Stimulated activated CD8-positive, alpha-beta memory T cell treated with anti-CD3 and anti-CD28 coated beads, Interleukin-2, amount 100 ng/mL, for 48 hours (primary cell): ENCODE measurements around the gene CLUH.

Source experiments
- DNase-seq, 2 donors: peaks; one replicate each; pipeline ENCODE4 v3.0.0-alpha.2; 2020; ENCODE audit warnings: low read depth in 2 of 2

CLUH gene, protein sequence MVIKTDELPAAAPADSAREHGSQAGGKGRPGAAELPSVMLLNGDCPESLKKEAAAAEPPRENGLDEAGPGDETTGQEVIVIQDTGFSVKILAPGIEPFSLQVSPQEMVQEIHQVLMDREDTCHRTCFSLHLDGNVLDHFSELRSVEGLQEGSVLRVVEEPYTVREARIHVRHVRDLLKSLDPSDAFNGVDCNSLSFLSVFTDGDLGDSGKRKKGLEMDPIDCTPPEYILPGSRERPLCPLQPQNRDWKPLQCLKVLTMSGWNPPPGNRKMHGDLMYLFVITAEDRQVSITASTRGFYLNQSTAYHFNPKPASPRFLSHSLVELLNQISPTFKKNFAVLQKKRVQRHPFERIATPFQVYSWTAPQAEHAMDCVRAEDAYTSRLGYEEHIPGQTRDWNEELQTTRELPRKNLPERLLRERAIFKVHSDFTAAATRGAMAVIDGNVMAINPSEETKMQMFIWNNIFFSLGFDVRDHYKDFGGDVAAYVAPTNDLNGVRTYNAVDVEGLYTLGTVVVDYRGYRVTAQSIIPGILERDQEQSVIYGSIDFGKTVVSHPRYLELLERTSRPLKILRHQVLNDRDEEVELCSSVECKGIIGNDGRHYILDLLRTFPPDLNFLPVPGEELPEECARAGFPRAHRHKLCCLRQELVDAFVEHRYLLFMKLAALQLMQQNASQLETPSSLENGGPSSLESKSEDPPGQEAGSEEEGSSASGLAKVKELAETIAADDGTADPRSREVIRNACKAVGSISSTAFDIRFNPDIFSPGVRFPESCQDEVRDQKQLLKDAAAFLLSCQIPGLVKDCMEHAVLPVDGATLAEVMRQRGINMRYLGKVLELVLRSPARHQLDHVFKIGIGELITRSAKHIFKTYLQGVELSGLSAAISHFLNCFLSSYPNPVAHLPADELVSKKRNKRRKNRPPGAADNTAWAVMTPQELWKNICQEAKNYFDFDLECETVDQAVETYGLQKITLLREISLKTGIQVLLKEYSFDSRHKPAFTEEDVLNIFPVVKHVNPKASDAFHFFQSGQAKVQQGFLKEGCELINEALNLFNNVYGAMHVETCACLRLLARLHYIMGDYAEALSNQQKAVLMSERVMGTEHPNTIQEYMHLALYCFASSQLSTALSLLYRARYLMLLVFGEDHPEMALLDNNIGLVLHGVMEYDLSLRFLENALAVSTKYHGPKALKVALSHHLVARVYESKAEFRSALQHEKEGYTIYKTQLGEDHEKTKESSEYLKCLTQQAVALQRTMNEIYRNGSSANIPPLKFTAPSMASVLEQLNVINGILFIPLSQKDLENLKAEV (N-terminal part only)

DNA sequence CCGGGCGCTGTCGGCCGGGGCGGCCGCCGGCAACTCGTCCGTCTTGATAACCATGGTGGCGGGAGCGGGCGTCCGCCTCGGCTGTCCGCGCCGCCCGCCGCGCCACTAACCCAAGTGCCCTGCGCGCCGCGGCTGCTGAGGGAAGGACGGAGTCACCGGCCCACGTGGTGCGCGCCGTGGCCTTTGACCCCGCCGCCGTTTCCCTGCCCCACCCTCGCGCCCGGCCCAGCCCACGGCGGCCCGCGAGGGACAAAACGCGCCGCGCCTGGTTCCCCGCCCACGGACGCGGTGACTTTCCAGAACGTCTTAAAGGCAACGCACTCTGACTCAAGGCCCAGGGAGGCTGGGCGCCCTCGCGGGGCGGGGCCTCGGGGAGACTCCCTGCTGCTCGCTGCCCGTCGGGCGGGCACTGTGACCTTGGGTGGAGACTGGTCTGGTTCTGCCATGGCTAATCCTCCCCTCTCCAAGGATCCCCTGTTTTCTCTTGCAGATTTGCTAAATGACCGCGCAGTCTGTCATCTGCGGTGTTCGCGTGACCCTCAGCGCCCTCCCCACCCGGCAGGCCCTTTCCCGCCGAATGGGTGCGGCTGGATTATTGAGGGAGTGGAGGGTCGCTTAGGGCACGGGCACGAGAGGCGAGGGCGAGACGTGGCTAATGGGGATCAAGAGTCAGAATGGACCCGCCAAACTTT is at the start of gene CLUH:
Gene CLUH, minus strand, starts transcription at position 157 of the 692 bp plus-strand sequence. Its CDS starts 103 bp downstream, at position 54.
- DNase-seq = peak; percentile 95 to 96

DNA sequence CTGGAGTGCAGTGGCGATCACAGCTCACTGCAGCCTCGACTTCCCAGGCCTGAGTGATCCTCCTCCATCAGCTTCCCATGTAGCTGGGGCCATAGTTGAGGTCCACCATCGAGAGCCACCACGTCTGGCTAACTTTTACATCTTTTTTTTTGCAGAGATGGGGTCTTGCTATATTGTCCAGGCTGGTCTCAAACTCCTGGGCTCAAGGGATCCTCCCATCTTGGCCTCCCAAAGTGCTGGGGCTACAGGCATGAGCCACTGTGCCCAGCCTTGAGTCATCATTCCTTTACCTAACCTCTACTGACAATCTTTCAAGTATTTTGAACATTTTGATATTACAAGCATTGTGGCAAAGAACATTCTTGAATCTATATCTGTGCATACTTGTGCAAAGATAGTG is 47.3 kb upstream of the CLUH start:
- no peak for DNase-seq

DNA sequence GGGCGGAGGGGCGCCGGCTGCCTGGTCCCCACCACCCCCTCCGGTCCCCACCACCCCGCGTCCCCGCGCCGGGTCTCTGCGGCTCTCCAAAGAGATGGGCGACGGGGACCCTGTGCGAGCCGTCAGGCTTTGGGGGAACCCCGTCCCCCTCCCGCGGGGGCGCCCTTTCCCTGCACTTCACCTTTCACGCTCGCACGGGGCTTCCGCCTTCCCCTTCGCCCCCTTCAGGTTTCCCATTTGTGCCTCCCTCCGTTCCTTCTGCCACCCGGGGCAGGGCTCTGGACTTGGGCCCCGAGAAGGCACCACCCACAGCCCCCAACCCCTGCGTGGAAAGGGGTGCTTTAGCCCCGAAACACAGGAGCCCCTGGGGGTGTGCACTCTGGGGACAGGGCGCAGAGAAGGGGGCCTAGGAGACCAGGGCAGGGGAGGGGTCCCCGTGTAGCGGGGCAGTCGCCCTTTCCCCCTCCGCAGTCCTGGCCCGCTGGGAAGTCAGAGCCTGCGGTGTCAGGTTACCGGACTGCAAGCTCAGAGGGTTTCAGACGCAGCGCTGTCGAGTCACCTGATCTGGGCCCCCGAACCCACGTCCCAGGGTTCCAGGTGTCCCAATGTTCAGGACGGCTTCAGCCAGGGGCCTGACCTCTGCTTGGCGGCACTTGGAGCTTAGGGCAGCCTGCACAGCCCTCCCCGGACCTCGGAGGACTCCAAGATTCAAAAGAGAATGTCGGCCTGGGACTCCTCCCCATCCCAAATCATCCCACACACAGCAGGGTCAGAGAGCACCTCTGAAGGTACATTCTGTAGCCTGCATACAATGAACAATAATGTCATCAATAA is 44.5 kb upstream of the CLUH start:
- DNase-seq = no peak

DNA sequence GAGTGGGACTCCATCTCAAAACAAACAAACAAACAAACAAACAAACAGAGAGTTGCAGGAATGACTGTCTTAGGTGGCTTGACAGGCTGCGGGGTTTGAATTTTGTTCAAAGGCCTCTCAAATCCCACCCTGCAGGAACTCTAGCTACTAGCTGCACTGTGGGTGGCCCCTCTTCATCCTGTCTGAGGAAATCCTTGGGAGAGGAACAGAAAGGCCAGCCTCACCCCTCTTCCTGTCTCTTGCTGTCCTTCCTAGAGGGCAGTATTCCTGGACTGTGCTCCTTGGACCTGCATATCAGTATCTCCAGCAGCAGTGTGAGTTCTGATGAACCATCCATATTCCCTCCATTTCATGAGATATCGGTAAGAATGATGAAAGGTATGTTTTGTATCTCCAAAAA is 39.9 kb upstream of the CLUH start:
- no peak for DNase-seq

DNA sequence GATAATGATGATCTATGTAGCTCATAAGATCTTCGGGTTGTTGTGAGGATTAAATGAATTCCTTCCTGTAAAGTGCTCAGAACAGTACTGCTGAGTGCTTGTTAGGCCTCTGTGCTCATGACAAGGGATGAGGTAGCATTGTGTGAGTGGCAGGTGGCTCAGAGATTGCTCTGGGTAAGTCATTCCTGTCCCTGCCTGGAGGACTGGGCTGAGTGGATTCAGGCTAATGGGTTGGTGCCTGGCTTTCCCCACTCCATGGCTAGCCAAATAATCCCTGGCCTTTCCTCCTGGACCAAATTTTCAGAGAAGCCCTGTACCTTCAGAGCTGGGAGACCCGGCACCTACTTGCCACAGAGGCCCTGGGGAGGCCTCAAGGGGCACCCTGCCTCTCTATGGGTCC is 39.2 kb upstream of the CLUH start:
- no peak for DNase-seq

DNA sequence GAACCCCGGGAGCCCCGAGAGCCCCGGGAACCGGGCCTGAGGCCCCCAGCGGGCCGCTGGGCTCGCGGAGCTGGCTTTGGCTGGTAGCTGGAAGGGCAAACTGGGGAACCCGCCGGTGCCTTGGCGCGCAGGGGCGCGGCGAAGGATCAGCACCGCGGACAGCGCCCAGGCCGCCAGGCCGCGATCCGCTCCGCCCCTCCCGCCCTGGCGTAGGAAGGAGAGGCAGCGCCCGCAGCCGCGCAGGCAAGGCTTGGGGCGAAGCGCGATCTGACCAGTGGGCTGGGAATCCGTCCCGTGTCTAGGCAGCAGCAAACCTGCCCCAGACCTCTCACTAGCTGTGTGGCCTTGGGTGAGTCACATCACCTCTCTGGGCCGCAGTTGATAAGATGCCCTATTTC is 38.2 kb upstream of the CLUH start:
- DNase-seq = peak; percentile 63 to 65

DNA sequence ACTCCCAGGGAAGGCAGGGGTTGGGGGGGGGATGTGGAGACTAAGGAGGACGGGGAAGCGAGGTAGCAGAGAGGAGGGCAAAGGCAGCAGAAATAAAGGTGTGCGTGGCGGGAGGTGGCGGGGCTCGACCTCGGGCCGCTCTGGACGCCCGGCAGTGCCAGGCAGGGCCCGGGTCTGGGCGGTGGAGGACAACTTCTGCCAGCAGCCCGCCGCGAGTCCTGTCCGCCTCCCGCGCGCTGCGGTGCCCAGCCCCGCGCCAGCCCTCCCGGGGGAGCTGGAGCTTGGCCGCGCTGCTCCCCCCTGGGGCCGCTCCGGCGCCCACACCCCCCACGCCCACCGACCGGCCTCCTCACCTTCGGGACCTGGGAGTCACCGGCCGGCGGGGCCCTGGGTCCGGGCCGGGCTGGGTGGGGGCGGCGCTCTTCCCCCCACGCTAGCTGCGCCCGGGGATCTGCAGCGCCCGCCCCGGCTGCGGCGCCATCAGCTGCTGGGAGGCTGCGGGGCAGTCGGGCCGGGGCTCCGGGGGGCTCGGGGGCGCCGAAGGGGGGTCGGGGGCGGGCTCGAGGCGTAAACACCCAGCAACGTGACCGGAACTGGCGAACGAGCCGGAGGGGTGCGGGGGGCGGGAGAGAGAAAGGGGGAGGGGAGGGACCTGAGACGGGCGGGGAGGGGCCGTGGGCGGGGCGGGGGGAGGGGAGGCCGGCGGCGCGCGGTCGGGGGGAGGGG is 37.7 kb upstream of the CLUH start, which contains the start of gene CCDC92B:
Gene CCDC92B, minus strand, starts transcription at position 595 of the 726 bp plus-strand sequence. CDS start 14,507 bp downstream, outside the sequence.
- no peak for DNase-seq

DNA sequence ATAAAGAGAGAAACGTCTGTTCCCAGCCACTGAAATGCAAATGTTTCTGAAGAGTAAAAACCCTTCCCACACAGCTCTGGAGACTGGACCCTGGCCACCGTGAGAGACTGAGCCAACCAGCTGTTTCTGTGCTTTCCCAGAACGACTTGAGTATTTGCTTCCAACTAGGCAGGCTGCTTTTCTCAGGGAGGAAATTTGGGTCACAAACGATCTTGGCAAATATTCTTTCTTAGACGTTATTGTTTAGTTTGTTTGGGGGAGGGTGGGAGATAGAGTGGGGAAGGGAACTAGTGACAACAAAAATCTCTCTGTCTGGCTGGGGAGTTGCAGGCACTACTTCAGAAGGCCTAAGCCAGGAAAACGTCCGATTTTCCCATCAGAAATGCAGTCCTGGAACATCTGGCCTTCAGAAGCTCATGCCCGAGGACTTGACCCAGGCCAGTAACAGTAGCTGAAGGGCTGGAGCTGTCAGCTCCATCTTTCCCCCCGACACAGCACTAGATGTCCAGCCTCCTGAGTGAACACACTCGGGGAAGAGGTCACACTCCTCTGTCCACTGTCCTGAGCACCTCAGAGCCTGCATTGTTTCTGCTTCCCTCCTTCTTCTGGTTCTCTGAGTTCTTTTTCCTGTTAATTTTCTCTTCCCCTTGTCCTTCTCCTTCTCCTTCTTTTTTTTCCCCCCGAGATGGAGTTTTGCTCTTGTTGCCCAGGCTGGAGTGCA is 33.9 kb upstream of the CLUH start:
- DNase-seq = no peak

DNA sequence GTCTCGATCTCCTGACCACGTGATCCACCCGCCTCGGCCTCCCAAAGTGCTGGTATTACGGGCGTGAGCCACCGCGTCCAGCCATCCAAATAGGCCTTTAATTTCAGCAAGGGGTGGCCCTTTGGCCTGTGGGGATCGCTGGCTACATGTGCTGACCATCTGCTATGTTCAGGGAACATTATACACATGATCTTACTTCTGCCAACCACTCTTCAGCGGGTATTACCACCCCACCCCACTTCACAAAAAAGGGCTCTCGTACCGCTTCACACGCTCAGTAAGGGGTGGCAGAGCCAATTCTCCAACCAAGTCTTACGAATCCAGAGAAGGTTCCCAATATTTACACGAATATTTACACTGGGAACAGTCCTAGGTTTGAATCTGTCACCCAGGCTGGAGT is 26.1 kb upstream of the CLUH start:
- no peak for DNase-seq

DNA sequence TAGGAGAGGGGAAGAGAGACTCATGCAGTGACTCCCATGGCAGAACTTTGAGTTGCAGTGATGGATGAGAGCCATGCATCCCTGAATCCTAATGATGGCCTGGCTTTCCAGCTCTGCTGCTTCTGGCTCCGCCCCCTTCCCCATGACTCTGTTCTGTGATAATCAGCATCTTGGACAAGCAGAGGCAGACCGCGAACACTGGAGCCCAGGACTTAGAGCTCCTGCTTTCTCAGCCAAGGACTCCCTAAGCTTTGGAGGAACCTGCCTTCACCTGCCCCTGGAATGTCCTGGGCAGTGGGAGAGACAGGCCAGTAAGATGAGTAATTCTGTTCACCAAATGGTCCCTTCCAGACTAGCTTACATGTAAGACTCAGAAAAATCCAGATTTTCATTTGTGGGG is 25.4 kb upstream of the CLUH start:
- DNase-seq = no peak

DNA sequence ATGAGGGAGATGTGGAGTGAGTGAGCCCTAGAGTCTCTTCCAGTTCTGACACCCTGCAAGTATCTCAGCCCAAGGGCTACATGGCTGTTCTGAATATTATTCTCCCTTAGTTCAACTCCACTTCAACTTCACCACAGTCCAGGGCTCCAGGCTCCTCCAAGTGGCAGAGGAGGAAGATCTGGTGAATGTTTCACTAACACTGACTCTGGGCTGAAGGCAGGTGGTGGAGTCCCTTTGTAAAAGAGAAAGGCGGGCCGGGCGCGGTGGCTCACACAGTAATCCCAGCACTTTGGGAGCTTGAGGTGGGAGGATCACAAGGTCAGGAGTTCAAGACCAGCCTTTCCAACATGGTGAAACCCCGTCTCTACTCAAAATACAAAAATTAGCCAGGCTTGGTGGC is 24.3 kb upstream of the CLUH start:
- no peak for DNase-seq

DNA sequence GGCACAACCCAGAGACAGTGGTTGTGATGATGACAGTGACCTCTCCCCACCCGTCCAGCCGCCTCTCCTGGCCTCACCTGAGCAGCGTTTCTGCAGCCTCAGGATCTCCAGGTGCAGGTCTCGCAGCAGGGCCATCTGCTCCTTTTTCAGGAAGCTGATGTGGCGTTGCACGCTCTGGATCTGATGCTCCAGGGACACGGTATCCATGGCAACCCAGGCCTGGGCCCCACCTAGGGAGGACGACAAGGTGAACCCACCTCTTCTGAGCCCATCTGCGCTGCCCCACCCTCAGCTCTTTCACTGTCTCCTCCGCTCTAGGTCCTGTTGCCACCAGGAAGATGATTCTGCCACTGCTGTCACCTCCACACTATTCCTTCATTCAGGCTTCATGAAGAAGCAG is 23.4 kb upstream of the CLUH start:
- no peak for DNase-seq

DNA sequence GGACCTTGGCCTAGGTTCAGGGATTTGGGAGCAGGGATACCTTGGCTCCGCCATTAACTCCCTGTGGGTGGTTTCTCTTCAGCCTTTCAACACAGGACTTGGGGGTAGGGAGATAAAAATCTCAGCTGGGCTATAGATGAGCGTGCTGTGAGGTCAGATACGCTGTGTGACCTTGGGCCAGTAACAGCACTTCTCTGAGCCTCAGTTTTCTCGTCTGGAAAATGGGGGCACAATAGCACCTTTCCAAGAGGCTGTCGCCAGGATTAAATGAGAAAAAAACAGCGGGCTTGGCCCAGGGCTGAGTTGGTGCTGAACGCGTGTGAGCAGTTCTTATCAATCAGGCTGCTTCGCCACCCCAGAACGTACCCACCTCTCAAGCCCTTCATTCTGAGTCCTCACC is 20.2 kb upstream of the CLUH start:
- DNase-seq = no peak

DNA sequence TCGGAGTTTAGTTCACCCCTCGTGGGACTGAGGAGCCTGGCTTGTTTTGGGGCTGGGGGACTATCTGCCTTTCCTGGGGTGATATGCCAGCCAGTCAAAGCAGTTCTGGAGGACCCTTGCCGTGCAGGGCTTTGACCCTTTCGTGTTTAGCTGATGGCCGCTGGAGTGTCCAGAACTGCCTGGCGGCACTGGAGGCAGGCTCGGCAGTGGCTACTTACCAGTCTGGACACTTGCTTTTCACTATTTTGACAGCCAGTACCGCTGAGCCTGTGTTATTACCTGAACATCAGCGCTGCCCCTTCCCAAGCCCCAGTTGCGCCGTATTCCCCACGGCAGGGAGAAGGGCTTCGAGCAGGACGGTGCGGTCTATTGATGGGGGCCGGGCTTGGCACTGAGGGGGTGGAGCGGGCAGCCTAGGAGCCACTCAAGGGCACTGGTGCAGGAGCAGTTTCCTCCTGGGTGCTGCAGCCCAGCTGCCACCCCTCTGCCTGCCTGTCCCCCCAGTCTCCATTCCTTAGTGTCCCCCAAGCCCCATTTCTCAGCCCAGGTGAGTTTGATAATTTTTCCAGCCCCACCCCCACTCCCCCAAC is 19.3 kb upstream of the CLUH start:
- no peak for DNase-seq

DNA sequence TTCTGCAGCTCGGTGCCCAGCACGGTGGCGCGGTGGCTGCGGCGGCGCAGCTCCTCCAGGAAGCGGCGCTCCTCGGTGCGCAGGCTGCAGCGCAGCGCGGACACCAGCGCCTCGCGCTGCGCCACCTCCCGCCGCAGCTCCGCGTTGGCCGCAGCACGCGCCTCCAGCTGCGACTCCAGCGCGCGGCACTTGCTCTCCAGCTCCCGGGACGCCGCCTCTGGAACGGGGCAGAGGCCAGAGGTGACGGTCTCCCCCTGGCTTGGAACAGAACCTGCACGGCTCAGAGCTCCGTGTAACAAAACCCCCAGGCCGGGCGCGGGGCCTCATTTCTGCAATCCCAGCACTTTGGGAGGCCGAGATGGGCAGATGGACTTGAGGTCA is 13.2 kb upstream of the CLUH start:
- peak; percentile 30 to 36 for DNase-seq

DNA sequence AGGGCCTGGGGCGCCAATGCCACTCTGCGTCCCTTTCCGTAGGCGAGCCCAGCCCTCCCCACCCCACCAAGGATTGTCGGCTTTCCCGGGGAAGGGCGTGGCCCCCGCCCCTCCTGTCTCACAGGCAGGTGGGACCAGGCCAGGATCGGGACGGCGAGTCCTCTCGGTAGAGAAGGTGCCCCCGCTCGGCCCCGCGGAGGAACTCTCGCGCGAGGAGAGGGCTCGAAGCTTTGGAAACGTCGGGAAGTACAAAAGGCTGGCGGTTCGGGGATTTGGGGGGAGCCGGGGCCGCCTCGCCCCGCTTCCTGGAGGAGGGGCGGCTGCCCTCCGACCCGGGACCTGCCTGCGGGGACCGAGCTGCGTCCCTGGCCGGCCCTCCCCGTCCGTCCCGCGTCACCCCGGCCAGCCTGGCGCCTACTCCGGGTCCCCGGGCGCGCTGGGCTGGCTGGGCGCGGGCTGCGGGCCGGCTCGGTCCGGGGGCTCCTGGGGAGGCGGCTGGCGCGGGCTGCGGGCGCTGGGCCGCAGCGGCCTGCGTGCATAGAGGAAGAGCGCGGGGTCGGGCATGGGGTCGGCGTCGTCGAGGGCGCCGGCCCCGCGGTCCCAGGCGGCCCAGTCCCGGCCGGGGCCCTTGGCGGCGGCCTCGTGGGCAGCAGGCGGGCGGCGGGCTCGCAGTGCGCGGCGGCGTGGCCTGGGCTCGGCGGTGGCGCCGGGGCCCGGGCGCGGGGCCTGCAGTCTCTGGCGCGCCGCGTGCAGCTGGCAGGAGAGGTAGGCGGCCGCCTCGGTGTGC is 12.6 kb upstream of the CLUH start:
- DNase-seq = no peak

DNA sequence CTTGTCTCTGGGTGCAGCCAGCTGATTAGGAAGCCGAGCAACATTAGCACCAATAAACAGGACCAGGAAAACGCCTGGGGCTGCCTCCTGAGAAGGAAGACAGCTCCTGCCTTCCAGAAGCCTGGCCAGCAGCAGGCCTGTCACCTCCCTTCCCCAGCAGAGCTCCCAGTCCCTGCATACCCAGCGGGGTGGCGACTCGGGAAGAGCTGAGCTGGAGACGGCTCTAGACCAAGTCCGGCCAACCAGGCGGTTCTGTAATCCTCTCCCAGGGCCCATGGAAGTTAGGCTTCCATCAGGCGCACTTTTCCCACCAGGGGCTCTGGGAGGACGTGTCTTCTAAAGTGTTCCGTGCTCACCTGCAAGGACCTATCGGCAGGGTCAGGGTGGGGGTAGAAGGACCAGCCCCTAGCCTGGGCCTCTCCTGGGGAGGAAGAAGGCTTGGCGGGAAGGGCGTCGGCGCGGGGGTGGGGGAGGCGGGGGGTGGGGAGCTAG is 12.0 kb upstream of the CLUH start:
- no peak for DNase-seq

DNA sequence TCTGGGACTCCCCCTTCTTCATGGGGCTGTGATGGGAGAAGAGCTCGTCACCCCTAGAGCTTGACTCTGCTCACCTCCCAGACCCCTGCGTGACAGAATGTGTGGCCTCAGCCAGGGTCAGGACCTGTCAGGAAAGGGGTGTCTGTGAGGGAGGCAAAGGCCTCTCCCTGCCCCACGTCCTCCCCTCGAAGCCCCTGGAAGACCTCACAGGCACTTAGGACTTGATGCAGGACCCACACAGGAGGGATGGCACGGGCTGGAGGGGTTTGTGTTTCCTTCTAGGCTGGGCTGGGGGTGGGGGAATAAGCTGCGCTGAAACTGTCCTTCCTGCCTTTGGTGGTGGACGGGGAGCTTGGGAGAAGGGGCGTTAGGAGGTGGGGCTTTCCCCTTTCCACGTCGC is 11.0 kb upstream of the CLUH start:
- no peak for DNase-seq
